ENCODE data around the gene CD19. TPM values are rescaled to one million over a fixed set of nuclear protein-coding genes. Genes with fewer than 3 reads are reported as not detected.

CD19 gene
- total and polyA plus RNA-seq, 10 of the 15 experiments (the other 5 are each of a cell fraction or from before 2014, with no cell fraction given): 1.2 to 125 (median 77.2) TPM

- TF ChIP-seq HDAC2 (IDR thresholded peaks at IDR 0.05): no peak
- TF ChIP-seq RELA (IDR thresholded peaks at IDR 0.05; ENCODE audit: borderline replicate concordance, partially characterized antibody): no peak
- TF ChIP-seq NRF1 (conservative IDR thresholded peaks at IDR 0.05; ENCODE audit: low read depth, low read length): no peak
- TF ChIP-seq NR2F1 (conservative IDR thresholded peaks at IDR 0.05): no peak
- TF ChIP-seq MTA3 (IDR thresholded peaks at IDR 0.05; ENCODE audit: borderline replicate concordance, low read length): peak; percentile 64; the same call in 1 of the 2 replicates
- no peak for TF ChIP-seq CEBPB (IDR thresholded peaks at IDR 0.05; ENCODE audit: borderline replicate concordance in 1 of 2, low read depth in 2 of 2, low read length in 2 of 2)
- TF ChIP-seq IRF5 (IDR thresholded peaks at IDR 0.05; ENCODE audit: borderline replicate concordance): no peak
- no peak for TF ChIP-seq E2F8 (IDR thresholded peaks at IDR 0.05; ENCODE audit: low read depth, partially characterized antibody)
- no peak; the same call in 1 of the 2 replicates for TF ChIP-seq NFIC (IDR thresholded peaks at IDR 0.05; ENCODE audit: low read depth, low read length)
- TF ChIP-seq SIX5 (IDR thresholded peaks at IDR 0.05; ENCODE audit: low read depth, low read length, severe bottlenecking): no peak
- peak; percentile 94; the same call in 1 of the 2 replicates for TF ChIP-seq MXI1 (IDR thresholded peaks at IDR 0.05; ENCODE audit: low read depth, low read length)
- TF ChIP-seq MEF2B (IDR thresholded peaks at IDR 0.05; ENCODE audit: partially characterized antibody, poor library complexity, severe bottlenecking): peak; percentile 73
- TF ChIP-seq ZBED1 (IDR thresholded peaks at IDR 0.05; ENCODE audit: borderline replicate concordance): no peak; the same call in 1 of the 2 replicates
- no peak for TF ChIP-seq GATAD2B (conservative IDR thresholded peaks at IDR 0.05; ENCODE audit: low read depth)
- no peak for TF ChIP-seq FOXM1 (IDR thresholded peaks at IDR 0.05; ENCODE audit: low read depth, low read length)
- no peak for TF ChIP-seq ATF2 (IDR thresholded peaks at IDR 0.05; ENCODE audit: low read length)
- TF ChIP-seq ZNF384 (IDR thresholded peaks at IDR 0.05; ENCODE audit: borderline replicate concordance, low read depth, low read length): no peak
- TF ChIP-seq SMARCA5 (IDR thresholded peaks at IDR 0.05): no peak
- peak; percentile 62; the same call in 1 of the 2 replicates for TF ChIP-seq NFYB (IDR thresholded peaks at IDR 0.05; ENCODE audit: insufficient read depth, low read depth, low read length)
- TF ChIP-seq EGR1 (IDR thresholded peaks at IDR 0.05; ENCODE audit: borderline replicate concordance in 1 of 2, low read depth in 2 of 2, low read length in 2 of 2): peak in 1 of 2 experiments; percentile 72; a peak in 1 of 3 replicates
- TF ChIP-seq NR2C1 (IDR thresholded peaks at IDR 0.05): no peak
- no peak for TF ChIP-seq ZNF207 (IDR thresholded peaks at IDR 0.05; ENCODE audit: borderline replicate concordance)
- TF ChIP-seq CBX3 (IDR thresholded peaks at IDR 0.05; ENCODE audit: borderline replicate concordance, low read depth): no peak
- TF ChIP-seq IKZF1 (conservative IDR thresholded peaks at IDR 0.05): peak; percentile 79
- peak; percentile 78 to 79; a peak in 3 of 4 replicates for TF ChIP-seq IKZF2 (IDR thresholded peaks at IDR 0.05)
- peak; percentile 57 for TF ChIP-seq RUNX3 (IDR thresholded peaks at IDR 0.05; ENCODE audit: low read length)
- no peak for TF ChIP-seq CREM (IDR thresholded peaks at IDR 0.05; ENCODE audit: low read depth)
Measured at GRCh38 chr16:28923652-28924398, 7.9 kb upstream of the CD19 start (continued).

All from GM12878 (cell line).